Activated CD8-positive, alpha-beta memory T cell treated with anti-CD3 and anti-CD28 coated beads for 1 hour (primary cell): ENCODE measurements around the gene C13orf42.

Experiments used
- DNase-seq, 2 donors: peaks; one replicate each; pipeline ENCODE4 v3.0.0-alpha.2; 2020; ENCODE audit warnings: low read depth in 1 of 2; ENCODE audit errors: extremely low read depth in 1 of 2

Gene C13orf42

GRCh38 chr13:51111174-51111573 lies at the start of gene C13orf42:
C13orf42 (minus strand) TSS chr13:51111274; CDS start chr13:51111209, 65 bp downstream.
- DNase-seq = no peak

DNA sequence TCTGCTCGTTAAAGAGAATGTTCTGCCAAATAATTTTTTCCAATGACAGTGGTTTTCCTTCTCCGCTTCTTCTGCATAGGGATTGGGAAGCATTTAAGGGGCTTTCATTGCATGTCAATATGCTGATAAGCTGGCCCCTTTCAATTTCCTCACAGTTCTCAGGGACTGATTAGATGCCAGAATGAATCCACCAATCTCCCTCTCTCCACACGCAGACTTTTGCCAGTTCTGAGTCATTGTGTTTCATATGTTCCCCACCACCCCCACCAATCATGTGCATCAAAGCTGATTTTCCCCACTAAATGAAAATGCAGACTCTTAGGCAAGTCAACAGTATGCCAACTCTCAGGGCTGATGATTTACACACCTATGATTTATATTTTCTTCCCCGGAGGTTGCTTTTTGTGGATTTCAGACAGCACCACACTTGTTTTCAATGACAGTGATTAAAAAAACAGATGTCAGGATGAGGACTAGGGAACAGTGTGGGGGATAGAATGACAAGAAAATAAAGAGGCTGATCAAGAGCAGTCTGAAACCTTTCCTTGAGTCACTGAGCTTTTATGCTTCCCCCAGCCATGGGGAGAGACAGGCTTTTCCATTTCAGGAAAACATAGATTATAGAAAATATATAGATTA lies 47.9 kb upstream of the C13orf42 start:
- DNase-seq = no peak

DNA sequence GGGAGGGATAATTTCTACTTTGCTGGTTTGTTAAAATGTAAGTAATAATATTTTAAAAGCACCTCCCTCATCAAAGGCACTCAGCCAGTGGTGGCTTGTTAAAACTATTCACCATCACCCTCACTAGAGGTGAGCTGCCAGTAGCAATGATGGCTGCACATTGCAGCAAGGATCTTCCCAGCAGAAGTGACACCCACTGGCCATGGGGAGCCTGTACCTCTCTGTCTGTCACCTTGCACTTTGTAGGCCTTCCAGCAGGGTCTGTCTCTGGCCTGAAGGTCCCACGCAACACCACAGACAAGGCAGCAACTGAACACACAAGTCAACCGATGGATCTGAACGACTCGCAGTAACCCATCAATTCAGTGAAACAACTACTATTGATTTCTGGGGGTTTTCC lies 47.3 kb upstream of the C13orf42 start:
- no peak for DNase-seq

DNA sequence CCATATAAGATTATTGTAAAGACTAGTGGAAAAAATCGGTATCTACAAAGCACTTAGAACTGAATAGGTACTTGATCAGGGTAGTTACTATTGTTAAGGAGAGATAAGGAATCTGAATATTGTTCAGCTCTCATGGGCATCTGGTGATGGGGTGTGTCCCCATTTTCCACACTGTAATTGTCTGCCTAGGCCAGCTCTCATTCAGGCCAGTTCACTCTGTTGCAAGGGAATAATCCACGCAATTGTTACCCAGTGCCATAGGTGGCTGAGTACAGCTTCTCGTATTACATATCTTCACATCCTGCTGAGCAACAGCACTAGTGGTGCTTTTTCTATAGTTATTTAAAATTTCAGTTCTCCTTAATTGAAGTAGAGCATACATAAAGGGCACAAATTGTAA lies 45.6 kb upstream of the C13orf42 start:
- no peak for DNase-seq

DNA sequence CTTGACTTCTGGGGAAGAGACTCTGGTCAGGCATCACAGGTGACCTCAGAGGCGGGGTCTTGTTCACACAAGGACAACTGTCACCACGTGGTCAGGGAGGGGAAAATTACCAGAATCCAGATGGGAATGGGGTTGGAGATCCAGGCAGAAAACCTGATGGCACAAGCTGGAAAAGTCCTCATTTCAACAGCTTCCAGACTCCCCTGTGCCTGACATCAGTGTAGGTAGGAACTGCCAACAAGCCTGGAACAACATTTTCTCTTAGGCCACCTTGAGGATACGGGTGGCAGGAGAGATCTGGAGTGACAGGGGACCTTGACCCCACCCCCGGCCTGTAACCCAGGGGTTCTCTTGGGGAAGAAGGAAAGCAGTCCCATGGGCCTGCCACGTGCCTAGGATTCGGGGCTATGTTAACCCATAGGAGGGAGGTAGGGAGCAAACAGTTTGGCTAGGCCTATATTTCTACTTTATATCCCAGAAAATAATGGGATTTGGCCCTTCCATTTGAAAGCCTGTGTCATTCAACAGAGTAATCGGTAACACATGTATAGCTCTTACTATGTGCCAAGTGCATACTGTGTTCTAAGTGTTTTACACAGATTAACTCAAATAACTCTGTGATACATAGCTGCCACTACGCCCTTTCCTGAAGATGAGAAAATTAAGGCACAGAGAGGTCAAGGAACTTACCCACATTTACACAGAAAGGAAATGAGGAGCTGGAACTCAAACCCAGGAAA lies 44.9 kb upstream of the C13orf42 start:
- DNase-seq = no peak

- no peak for DNase-seq
Observed at GRCh38 chr13:51155161-51155560, 44.1 kb upstream of the C13orf42 start.

GRCh38 chr13:51154029-51154555 lies 43.0 kb upstream of the C13orf42 start:
- no peak for DNase-seq

- no peak for DNase-seq
Observed at GRCh38 chr13:51153527-51153926, 42.5 kb upstream of the C13orf42 start.

- no peak for DNase-seq
Observed at GRCh38 chr13:51152701-51153100, 41.6 kb upstream of the C13orf42 start.

DNA sequence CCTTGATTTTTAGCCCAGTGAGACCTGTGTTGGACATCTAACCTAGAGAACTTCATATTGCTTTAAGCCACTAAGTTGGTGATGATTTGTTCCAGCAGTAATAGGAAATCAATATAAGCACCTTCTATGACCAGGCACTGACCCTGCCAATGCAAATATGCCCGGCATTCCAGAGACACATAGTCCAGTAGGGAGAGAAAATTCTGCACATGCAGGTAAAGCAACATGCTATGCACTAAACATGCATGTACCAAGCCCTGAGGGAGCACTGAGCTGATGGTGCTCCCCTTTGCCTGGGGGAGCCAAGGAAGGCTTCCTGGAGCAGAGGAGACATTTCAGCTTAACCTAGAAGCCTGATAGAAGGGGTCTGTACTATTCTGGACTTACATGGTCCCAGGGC lies 40.4 kb upstream of the C13orf42 start:
- no peak for DNase-seq

- DNase-seq = no peak
Observed at GRCh38 chr13:51148952-51149573, 38.0 kb upstream of the C13orf42 start.

DNA sequence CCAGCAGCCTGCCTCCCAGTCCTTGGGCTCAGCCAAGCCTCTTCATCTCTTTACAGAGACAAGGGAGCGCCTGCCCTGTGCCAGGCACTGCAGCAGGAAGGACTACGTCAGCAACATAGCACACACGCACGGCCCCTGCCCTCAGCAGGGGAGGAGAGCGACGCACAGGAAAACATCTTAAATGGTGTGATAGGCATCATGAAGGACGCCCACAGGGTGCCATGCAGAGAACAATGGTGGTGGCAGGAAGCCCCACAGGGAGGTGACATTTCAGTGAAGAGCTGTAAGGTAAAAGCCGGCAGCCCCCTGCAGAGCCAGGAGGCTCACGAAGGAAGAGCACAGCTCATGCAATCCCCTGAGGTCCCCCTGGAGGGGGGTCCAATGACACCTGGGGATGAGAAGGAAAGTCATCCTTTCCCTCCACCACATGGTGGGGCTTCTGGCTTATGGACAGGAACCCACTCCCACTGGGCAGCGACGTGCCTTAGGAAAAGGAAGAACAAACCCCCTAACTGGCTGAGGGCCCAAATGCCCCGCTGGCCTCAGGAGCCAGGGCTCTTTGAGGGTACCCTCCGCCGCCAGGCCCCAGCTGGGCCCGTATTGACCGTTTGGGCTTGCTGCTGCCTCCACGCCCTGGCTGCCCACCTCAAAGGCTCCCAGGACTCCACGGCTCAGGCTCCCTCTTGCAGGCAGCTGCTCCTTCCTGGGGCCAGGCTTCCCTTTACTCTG lies 37.3 kb upstream of the C13orf42 start:
- DNase-seq = no peak

DNA sequence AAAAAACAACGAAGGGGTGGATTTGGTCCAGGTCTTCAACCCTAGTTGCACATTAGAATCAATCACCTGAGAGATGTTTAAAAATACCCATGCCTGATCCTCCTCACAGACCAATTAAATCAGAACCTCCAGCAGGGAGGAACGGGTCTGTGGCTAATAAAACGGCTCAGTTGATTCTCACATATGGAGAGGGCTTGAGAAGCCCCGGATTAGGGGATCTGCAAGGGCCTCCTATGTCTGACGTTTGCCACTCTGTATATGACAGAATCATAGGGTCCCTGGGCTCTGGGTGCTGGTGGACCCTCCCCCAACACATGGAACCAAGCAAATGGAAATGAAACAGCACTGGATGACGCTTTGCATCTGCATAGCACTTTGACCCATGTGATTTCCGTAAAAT lies 36.7 kb upstream of the C13orf42 start:
- no peak for DNase-seq

- DNase-seq = no peak
Observed at GRCh38 chr13:51146667-51147066, 35.6 kb upstream of the C13orf42 start.

- no peak for DNase-seq
Observed at GRCh38 chr13:51137250-51137649, 26.2 kb upstream of the C13orf42 start.

- DNase-seq = no peak
Observed at GRCh38 chr13:51136276-51136980, 25.4 kb upstream of the C13orf42 start.

GRCh38 chr13:51134763-51135365 lies 23.8 kb upstream of the C13orf42 start:
- no peak for DNase-seq

DNA sequence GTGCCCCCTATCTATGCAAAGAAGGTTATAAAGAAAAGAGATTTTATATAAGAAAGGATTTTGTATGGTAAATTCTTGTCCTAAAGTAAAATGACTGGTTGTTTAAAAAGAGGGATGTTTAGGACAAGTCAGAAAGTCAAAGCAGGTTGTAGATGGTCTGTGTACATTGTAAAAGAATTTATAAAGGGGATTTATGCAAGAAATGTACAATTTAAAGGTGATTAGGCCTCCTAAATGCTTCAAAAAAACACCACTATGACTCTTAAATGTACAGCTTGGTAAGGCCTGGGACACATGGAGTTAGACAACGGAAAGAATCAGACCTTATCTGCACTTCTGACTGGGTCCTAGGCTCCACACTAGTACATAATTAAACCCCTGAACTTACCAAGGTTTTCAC lies 19.3 kb upstream of the C13orf42 start:
- DNase-seq = no peak

GRCh38 chr13:51125495-51126226 lies 14.6 kb upstream of the C13orf42 start:
- no peak for DNase-seq
